Stimulated activated CD4-positive, alpha-beta T cell treated with anti-CD3 and anti-CD28 coated beads, Interleukin-1b, Interleukin-23, amount 100 ng/mL, for 48 hours (primary cell): ENCODE results near the gene CHKA.

ENCODE experiments used
- DNase-seq: peaks from one replicate; pipeline ENCODE4 v3.0.0-alpha.2; 2020

The CHKA gene

DNA sequence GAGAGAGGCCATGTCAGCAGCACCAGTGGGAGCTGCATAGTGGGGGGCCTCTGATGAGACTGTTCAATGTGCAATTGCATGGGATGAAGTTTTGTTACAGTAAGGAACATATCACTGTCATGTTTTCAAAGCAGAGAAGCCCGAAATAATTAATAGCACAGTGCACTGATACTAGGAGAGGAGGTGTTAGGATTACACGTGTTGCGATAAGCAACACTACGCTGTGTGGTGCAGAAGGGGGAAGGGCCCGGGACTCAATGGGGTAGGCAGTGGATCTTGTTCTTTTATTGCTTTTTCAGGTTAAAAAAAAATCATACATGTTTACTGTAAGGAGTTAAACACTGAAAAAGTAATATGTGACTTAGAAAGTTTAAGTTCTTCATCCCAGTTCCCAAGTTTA lies 53.2 kb downstream of the CHKA start:
- no peak for DNase-seq

DNA sequence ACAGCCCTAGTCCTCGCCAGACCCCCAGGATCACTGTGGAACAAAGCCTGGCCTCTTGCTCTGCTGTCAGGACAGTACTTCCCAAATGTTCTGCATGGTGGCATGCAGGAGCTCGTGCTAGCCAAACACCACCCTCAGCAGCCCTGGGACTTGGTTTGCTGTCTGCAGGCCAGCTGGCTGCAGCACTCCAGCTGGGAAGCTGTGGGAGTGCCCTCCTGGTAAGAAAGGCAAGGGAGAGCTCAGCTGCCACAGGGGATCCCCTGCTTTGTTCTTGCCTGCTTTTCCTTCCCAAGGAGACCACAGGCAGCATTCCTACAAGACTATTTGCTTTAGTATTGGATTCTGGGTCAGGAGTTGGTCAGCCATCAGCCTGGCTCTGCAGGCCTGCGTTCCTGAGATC lies 54.4 kb downstream of the CHKA start:
- no peak for DNase-seq

DNA sequence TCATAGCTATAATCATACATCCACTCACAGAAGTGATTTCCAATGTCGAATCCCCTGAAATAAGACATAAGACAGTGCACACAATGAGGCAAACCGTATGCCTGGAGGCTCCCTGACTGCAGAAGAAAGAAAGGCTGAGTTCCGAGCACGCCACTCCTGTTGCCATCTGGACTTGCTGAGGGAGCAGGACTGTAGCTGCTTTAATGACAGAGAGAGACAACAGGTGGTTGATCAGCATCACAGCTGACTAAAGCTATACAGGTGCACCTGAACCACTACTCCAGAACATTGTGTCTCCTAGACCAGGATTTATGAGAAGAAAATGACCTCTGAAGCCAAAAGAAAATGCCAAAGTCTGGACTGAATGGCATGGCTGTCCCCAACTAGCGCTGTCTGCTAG lies 55.3 kb downstream of the CHKA start:
- DNase-seq: no peak

DNA sequence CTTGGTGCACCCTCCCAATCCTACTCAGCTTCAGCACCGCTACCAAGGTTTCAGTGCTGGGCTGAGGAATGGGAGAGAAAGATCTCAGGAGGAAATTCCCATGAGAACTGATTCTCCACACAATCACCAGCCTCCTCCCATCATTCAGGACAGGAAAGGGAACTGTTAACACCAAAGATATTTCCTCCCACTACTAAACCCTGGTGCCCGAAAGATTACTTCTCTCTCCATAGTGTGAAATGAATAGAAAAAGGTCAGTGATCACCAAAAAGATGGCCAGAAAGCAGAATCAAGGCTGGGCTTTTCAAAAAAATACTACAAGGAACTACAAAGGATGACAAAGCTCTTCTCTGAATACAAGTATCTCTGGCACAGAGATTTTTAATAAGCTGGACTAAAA lies 56.3 kb downstream of the CHKA start:
- no peak for DNase-seq

DNA sequence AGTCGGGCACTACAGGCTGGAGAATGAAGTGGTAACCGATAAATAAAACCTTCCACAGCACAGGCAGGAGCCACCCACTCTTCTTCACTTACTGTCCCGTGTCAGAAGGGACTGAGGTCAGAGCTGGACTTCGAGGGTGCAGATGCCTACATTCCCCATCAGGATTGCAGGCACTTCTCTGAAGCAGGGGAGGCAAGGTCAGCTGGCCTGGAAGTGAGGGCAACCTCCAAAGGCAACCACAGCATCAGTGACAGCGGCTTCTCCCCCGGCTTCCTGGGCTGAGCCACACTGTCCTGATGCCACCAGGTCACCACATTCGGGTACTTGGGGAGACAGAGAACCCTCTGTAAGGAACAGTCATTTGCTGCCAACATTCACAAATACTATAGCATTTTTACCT lies 59.7 kb downstream of the CHKA start:
- no peak for DNase-seq

- DNase-seq: no peak
Observed at GRCh38 chr11:68057807-68058206, 63.4 kb downstream of the CHKA start.

GRCh38 chr11:68056317-68057285 lies 64.6 kb downstream of the CHKA start:
- DNase-seq: no peak

- DNase-seq: no peak
Observed at GRCh38 chr11:68053981-68054812, 67.0 kb downstream of the CHKA start.

DNA sequence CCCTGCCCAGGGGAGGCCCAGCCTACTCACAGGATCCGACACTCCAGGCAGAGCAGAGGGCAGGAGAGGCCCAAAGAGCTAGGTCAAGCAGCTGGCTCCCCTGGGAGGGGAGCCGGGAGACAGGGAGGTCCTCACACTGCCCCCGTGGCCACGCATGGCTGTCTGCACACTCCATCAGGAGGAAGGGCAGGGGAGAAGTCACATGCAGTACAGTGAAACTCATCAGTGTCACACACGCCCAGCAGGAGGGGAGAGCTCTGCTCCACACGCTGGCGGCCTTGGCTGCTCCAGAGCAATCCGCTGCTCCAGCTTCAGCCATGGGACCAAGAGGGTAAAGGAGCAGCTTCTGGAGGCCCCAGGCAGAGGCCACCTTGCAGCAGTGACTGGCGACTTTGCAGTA lies 68.1 kb downstream of the CHKA start:
- no peak for DNase-seq

GRCh38 chr11:68052137-68052873 lies 68.9 kb downstream of the CHKA start:
- DNase-seq: no peak

DNA sequence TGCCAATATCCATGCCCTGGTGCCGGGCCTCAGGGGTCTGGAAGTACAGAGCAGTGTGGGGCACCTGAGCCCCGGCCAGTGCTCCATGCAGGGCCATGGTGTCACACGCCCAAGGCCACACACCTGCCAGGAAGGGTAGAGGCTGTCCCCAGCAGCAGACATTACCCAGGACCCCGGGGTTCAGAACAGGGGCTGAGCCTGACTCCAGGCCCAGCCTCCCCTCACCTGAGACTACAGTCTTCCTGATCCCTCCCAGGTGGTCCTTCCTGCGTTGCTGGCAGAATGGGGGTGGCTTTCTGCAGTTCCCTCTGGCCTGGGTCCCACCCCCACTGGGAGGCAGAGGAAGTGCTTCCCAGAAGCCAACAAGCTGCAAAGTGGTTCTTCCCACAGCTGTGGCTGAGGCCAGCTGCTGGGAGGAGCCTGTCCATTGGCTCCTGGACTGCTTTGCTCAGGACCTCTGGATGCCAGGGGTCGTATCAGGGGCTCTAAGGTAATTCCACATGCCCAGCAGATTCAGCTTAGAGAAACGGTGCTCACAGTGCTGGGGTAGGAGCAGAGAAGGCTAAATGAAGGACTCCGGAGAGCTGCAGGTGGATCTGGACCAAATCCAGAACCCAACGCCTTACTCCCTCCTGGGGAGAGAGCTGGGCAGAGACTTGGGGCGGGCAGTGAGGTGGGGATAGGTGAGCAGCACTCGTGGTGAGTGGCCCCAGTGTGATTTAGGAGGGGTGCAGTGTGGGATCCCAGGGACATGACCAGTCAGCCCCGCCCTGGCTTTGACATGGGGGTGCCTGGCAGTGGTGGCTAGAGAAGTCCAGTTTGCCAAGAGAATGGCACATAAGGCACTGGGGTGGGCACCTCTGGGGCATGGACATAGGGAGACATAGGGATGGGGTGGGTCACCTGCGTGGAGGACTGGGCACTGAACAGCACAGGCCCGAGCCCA lies 69.7 kb downstream of the CHKA start:
- no peak for DNase-seq

DNA sequence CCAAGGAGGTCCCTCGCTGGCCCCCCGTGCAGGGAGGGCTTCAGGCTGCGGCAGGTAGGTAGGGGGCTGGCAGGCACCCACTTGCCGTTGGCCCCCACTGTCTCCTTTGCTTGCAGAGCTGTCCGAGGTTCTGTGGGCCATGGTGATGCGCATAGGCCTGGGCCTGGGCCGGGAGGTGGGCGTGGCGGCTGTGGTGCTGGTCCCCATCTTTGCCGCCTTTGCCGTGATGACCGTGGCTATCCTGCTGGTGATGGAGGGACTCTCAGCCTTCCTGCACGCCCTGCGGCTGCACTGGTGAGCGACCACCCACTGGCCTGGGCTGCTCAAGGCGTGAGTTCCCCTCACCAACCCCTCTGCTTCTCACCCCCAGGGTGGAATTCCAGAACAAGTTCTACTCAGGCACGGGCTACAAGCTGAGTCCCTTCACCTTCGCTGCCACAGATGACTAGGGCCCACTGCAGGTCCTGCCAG lies 70.8 kb downstream of the CHKA start:
- no peak for DNase-seq

DNA sequence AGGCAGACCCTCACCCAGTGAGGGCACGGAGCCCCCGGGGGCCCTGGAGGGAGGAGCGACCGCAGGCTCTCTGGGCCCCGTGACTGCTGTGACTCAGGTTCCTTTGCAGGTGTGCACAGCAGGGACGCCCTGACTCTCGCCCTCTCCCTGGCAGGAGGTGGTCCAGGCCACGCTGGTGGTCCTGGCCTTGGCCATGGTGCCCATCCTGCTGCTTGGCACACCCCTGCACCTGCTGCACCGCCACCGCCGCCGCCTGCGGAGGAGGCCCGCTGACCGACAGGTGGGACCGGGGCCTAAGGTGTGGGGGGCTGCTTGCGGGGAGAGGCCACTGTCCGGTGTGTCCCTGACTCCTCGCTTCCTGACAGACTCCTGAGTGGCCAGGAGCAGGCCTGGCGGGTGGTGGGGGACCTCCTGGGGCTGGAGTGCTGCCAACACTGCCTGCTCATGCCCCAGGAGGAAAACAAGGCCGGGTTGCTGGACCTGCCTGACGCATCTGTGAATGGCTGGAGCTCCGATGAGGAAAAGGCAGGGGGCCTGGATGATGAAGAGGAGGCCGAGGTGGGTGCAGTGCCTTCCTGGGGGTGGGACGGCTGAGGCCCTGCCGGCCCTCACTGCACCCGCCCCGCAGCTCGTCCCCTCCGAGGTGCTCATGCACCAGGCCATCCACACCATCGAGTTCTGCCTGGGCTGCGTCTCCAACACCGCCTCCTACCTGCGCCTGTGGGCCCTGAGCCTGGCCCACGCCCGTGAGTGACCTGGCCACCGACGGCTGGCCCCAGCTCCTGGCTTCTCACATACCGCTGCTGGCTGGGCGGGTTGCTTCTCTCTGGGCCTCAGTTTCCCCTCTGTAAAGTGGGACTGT lies 71.4 kb downstream of the CHKA start:
- no peak for DNase-seq

GRCh38 chr11:68048681-68049508 lies 72.3 kb downstream of the CHKA start:
- no peak for DNase-seq

DNA sequence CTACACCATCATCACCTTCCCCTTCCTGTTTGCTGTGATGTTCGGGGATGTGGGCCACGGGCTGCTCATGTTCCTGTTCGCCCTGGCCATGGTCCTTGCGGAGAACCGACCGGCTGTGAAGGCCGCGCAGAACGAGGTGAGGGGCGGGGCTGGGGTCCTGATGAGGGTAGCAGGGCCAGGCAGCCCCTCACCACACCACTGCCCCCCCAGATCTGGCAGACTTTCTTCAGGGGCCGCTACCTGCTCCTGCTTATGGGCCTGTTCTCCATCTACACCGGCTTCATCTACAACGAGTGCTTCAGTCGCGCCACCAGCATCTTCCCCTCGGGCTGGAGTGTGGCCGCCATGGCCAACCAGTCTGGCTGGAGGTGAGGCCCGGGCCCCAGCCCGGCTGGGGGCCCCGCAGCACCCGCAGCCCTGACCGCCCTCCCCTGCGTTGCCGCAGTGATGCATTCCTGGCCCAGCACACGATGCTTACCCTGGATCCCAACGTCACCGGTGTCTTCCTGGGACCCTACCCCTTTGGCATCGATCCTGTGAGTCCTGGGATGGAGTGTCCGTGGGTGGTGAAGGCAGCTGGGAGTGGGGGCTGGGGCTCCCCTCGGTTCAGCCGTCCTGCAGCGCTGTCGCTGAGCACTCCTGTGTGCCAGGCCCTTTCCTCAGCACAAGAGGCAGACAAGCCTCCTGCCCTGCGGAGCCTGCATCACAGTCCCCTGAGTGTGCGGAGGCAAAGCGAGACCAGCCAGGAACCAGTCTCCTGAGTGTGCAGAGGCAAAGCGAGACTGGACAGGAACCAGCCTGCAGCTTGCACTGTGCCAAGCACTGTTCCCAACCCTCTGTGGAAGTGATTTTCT lies 73.5 kb downstream of the CHKA start:
- no peak for DNase-seq

- no peak for DNase-seq
Observed at GRCh38 chr11:68044898-68045351, 76.3 kb downstream of the CHKA start.

GRCh38 chr11:68044145-68044813 lies 76.9 kb downstream of the CHKA start:
- no peak for DNase-seq
